ENCODE measurements around the gene NDFIP1. TPM values are rescaled to one million over a fixed set of nuclear protein-coding genes. Genes with fewer than 3 reads are reported as not detected.

Gene NDFIP1
- total RNA-seq, 1 donor from 2014 or later = 52.1 TPM

DNA sequence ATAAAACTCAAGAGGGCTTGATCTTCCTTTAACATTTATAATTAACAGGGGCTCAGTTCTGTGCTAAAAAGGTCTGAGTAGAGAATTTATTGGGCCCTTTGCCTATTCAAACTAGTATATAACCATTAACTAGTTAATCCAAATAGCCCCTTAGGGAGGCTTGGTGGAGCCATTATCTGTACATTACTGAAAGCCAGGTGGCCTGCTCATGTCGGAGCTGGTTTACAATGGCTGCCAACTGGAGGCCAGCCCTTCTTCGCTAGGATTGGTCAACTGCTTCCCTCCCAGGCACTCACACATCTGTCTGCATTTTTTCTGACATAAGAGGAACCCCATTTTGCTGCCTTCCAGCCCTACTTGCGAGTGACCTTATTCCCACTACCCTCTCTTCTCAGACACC lies 30.4 kb upstream of the NDFIP1 start:
- no peak for DNase-seq (ENCODE audit: low read depth)
- TF ChIP-seq, protein P1, sequence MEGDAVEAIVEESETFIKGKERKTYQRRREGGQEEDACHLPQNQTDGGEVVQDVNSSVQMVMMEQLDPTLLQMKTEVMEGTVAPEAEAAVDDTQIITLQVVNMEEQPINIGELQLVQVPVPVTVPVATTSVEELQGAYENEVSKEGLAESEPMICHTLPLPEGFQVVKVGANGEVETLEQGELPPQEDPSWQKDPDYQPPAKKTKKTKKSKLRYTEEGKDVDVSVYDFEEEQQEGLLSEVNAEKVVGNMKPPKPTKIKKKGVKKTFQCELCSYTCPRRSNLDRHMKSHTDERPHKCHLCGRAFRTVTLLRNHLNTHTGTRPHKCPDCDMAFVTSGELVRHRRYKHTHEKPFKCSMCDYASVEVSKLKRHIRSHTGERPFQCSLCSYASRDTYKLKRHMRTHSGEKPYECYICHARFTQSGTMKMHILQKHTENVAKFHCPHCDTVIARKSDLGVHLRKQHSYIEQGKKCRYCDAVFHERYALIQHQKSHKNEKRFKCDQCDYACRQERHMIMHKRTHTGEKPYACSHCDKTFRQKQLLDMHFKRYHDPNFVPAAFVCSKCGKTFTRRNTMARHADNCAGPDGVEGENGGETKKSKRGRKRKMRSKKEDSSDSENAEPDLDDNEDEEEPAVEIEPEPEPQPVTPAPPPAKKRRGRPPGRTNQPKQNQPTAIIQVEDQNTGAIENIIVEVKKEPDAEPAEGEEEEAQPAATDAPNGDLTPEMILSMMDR (IDR thresholded peaks at IDR 0.05; ENCODE audit: insufficient read depth, low read length, poor library complexity, severe bottlenecking) = no peak
- no peak overlapping the region for H3K4me3 ChIP-seq (ENCODE audit: low read depth, low read length)
- H3K27me3 ChIP-seq (ENCODE audit: control insufficient read depth, insufficient read depth, low read length) = no peaks in the 10 kb centered on the region
- H3K36me3 ChIP-seq (ENCODE audit: control insufficient read depth, insufficient read depth, low read length) = no peaks in the 10 kb centered on the region

DNA sequence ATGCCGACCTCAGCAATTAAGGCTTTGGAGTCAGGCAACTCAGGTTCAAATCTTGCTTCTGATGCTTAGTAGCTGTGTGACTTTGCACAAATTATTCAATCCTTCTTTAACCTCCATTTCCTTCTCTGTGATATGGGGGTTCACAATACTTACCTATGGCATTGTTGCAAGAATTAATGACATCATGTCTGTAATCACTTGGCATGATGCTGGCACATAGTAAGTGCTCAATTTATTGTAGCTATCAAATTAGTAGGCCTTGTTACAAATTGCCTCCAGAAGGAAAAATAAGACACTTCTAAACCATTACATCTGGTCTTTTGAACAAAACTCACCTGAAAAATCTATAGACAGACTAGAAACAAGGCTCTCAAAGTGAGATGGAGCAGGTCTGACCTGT lies 29.9 kb upstream of the NDFIP1 start:
- H3K4me3 ChIP-seq (ENCODE audit: low read depth, low read length) = no peak overlapping the region
- TF ChIP-seq, protein P1 (IDR thresholded peaks at IDR 0.05; ENCODE audit: insufficient read depth, low read length, poor library complexity, severe bottlenecking) = no peak
- no peak for DNase-seq (ENCODE audit: low read depth)
- no peaks in the 10 kb centered on the region for H3K27me3 ChIP-seq (ENCODE audit: control insufficient read depth, insufficient read depth, low read length)
- H3K36me3 ChIP-seq (ENCODE audit: control insufficient read depth, insufficient read depth, low read length) = no peaks in the 10 kb centered on the region

DNA sequence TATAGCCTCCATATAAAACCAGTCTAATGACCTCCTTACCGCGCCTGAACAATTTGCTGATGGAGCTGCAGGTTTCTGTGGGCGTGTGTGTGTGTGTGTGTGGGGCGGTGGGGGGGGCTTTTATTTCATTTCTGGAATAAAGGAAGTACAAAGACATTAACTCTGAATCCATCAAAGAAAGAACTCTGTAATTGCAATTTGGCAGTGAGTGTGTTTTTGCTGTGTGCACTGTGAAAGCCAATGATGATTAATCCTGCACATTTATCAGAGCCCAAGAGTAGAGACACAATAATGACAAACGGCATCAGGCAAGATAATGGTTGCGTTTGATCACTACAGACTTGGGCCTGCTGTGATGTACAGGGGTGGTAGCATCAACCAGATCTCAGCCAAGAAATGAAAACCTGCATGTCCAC lies 29.3 kb upstream of the NDFIP1 start:
- DNase-seq (ENCODE audit: low read depth) = no peak
- Histone ChIP-seq H3K27me3 (ENCODE audit: control insufficient read depth, insufficient read depth, low read length) (no peaks in the 10 kb centered on the region), H3K36me3 (ENCODE audit: control insufficient read depth, insufficient read depth, low read length) (no peaks in the 10 kb centered on the region), H3K4me3 (ENCODE audit: low read depth, low read length) (no peak overlapping the region)
- TF ChIP-seq, protein P1 (IDR thresholded peaks at IDR 0.05; ENCODE audit: insufficient read depth, low read length, poor library complexity, severe bottlenecking) = no peak

DNA sequence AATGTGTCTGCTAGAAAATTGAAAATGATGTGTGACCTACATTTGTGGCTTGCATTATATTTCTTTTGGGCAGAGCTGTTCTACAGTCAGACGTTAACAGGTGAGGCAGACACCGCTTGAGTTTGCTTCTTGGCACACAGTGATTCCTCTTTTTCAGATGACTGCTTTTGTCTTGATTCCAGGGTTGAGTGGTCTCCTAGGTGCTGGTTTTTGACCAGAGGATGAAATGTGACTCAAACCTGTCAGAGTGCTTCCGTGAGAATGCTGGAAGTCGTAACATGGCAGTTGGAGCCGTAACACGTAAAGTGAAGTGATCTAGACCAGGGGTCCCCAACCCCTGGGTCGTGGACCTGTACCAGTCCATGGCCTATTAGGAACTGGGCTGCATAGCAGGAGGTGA lies 28.3 kb upstream of the NDFIP1 start:
- H3K27me3 ChIP-seq (ENCODE audit: control insufficient read depth, insufficient read depth, low read length) = no peaks in the 10 kb centered on the region
- DNase-seq (ENCODE audit: low read depth) = no peak
- no peaks in the 10 kb centered on the region for H3K36me3 ChIP-seq (ENCODE audit: control insufficient read depth, insufficient read depth, low read length)
- no peak overlapping the region for H3K4me3 ChIP-seq (ENCODE audit: low read depth, low read length)
- TF ChIP-seq, protein P1 (IDR thresholded peaks at IDR 0.05; ENCODE audit: insufficient read depth, low read length, poor library complexity, severe bottlenecking) = no peak

DNA sequence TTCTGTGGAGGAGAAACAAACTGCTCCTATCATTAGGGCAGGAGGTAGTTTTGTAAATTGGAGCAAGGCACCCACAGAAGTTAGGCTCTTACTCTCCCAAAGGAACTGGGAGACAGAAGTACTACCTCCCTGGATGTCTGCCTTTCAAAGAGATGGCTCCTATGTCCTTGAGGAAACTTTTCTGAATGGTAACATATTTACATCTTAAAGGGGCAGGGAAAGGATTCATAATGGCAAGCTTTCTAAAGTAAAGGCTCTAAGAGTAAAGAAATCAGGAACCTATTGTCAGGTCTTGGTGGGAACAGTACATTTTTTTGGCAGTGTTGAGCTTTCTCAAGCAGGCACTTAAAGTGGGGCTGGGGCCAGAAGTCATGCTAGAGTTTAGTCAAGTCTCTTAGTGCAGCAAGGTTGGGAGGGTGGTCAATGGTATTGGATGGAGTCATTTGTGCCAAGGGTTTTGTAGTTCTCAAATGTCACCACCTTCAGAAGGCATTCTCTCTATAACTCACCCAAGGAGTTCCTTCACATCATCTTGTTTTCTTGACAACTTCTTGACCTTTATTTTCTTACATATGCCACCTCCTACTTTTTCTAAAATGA lies 26.3 kb upstream of the NDFIP1 start:
- DNase-seq (ENCODE audit: low read depth) = no peak
- no peak overlapping the region for H3K4me3 ChIP-seq (ENCODE audit: low read depth, low read length)
- H3K36me3 ChIP-seq (ENCODE audit: control insufficient read depth, insufficient read depth, low read length) = no peaks in the 10 kb centered on the region
- TF ChIP-seq, protein P1 (IDR thresholded peaks at IDR 0.05; ENCODE audit: insufficient read depth, low read length, poor library complexity, severe bottlenecking) = no peak
- no peaks in the 10 kb centered on the region for H3K27me3 ChIP-seq (ENCODE audit: control insufficient read depth, insufficient read depth, low read length)

DNA sequence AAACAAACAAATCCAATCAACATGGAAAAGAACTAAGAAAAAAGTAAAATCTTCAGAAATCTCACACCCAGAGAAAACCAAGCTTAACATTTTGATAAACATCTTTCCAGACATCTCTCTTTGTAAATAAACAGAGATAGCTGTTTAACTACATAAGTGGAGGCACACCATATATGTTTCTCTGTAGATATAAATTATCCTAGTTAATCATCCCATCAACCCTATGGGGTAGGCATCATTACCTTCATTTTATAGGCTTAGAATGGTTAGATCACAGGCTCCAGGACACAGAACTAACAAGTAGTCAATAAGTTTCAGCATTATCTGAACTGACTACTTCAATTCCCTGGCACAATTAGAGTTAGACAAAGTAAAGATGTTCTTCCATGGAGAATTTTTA lies 22.4 kb upstream of the NDFIP1 start:
- TF ChIP-seq, protein P1 (IDR thresholded peaks at IDR 0.05; ENCODE audit: insufficient read depth, low read length, poor library complexity, severe bottlenecking) = no peak
- no peak for DNase-seq (ENCODE audit: low read depth)
- Histone ChIP-seq H3K27me3 (ENCODE audit: control insufficient read depth, insufficient read depth, low read length) (no peaks in the 10 kb centered on the region), H3K36me3 (ENCODE audit: control insufficient read depth, insufficient read depth, low read length) (no peaks in the 10 kb centered on the region), H3K4me3 (ENCODE audit: low read depth, low read length) (no peak overlapping the region)

Measured in kidney epithelial cell (primary cell).